ENCODE data around the gene BCL2L1.

The BCL2L1 gene

GRCh38 chr20:31693402-31693801 lies 29.3 kb downstream of the BCL2L1 start:
- Histone ChIP-seq H3K36me3 (ENCODE audit: control insufficient read depth in 4 of 4, insufficient read depth in 4 of 4, low read length in 3 of 4) (peaks cover 5 to 14% (median 5%) of the 10 kb centered on the region in 4 experiments), H3K27ac (ENCODE audit: insufficient read depth in 1 of 2, low read depth in 1 of 2, low read length in 2 of 2, poor library complexity in 1 of 2, severe bottlenecking in 2 of 2) (no peak overlapping the region), H3K4me3 (ENCODE audit: control insufficient read depth in 1 of 7, extremely low read depth in 1 of 7, insufficient read depth in 4 of 7, low read depth in 2 of 7, low read length in 6 of 7) (no peak overlapping the region), H3K9me3 (ENCODE audit: control extremely low read depth in 1 of 5, control insufficient read depth in 4 of 5, insufficient read depth in 2 of 5, low read depth in 1 of 5, low read length in 4 of 5) (no peaks in the 10 kb centered on the region), H3K4me1 (ENCODE audit: control extremely low read depth in 1 of 4, control insufficient read depth in 4 of 4, insufficient read depth in 4 of 4, low read length in 3 of 4) (peaks cover 0 to 43% (median 27%) of the 10 kb centered on the region in 4 experiments), H3K27me3 (replicated peaks in 2 of 5; ENCODE audit: control insufficient read depth in 4 of 5, insufficient read depth in 5 of 5, low read length in 4 of 5) (no peaks in the 10 kb centered on the region)
- DNase-seq: no peak
- ChIA-PET POLR2A (interaction anchor here (0.6 to 1.1 kb wide), 3 partner anchors 9 to 409 kb away, joined by 4 to 5 read pairs (median 4); no protein-coding TSS in a partner anchor), CTCF (interaction anchor here (0.8 to 11.2 kb wide), 9 partner anchors 11 to 61 kb away, joined by 3 to 67 read pairs (median 6); partner anchors contain the start of gene BCL2L1)
- 85% methylated on average over 4 of the region's 6 CpGs for WGBS (ENCODE audit: insufficient coverage)

GRCh38 chr20:31691646-31692275 lies 30.9 kb downstream of the BCL2L1 start:
- Histone ChIP-seq H3K36me3 (ENCODE audit: control insufficient read depth in 4 of 4, insufficient read depth in 4 of 4, low read length in 3 of 4) (peaks cover 2 to 16% (median 8%) of the 10 kb centered on the region in 4 experiments), H3K9me3 (ENCODE audit: control extremely low read depth in 1 of 5, control insufficient read depth in 4 of 5, insufficient read depth in 2 of 5, low read depth in 1 of 5, low read length in 4 of 5) (no peaks in the 10 kb centered on the region), H3K27ac (ENCODE audit: insufficient read depth in 1 of 2, low read depth in 1 of 2, low read length in 2 of 2, poor library complexity in 1 of 2, severe bottlenecking in 2 of 2) (peak overlapping the region in 1 of 2 experiments; percentile 36), H3K27me3 (replicated peaks in 2 of 5; ENCODE audit: control insufficient read depth in 4 of 5, insufficient read depth in 5 of 5, low read length in 4 of 5) (no peaks in the 10 kb centered on the region), H3K4me3 (ENCODE audit: control insufficient read depth in 1 of 7, extremely low read depth in 1 of 7, insufficient read depth in 4 of 7, low read depth in 2 of 7, low read length in 6 of 7) (no peak overlapping the region), H3K4me1 (ENCODE audit: control extremely low read depth in 1 of 4, control insufficient read depth in 4 of 4, insufficient read depth in 4 of 4, low read length in 3 of 4) (peaks cover 0 to 45% (median 29%) of the 10 kb centered on the region in 4 experiments)
- DNase-seq: peak in 2 of 3 donors; percentile 26 to 60
- ChIA-PET POLR2A (no interaction called here), CTCF (interaction anchor here (1.0 to 11.2 kb wide), 10 partner anchors 10 to 58 kb away, joined by 3 to 67 read pairs (median 3); partner anchors contain the start of gene BCL2L1)
- no CpG with 5 or more reads among the region's 1 CpG for WGBS (ENCODE audit: insufficient coverage)

- DNase-seq: no peak
- peaks cover 2 to 20% (median 7%) of the 10 kb centered on the region in 4 experiments for H3K36me3 ChIP-seq (ENCODE audit: control insufficient read depth in 4 of 4, insufficient read depth in 4 of 4, low read length in 3 of 4)
- CTCF ChIA-PET: interaction anchor here (1.0 to 11.2 kb wide), 2 partner anchors 33 to 43 kb away, joined by 3 to 67 read pairs; partner anchors contain the start of gene BCL2L1
- POLR2A ChIA-PET: no interaction called here
- H3K27ac ChIP-seq (ENCODE audit: insufficient read depth in 1 of 2, low read depth in 1 of 2, low read length in 2 of 2, poor library complexity in 1 of 2, severe bottlenecking in 2 of 2): no peak overlapping the region
- WGBS (ENCODE audit: insufficient coverage): 100% methylated on average over 2 of the region's 3 CpGs
- no peaks in the 10 kb centered on the region for H3K9me3 ChIP-seq (ENCODE audit: control extremely low read depth in 1 of 5, control insufficient read depth in 4 of 5, insufficient read depth in 2 of 5, low read depth in 1 of 5, low read length in 4 of 5)
- no peak overlapping the region for H3K4me3 ChIP-seq (ENCODE audit: control insufficient read depth in 1 of 7, extremely low read depth in 1 of 7, insufficient read depth in 4 of 7, low read depth in 2 of 7, low read length in 6 of 7)
- no peaks in the 10 kb centered on the region for H3K27me3 ChIP-seq (replicated peaks in 2 of 5; ENCODE audit: control insufficient read depth in 4 of 5, insufficient read depth in 5 of 5, low read length in 4 of 5)
- peaks cover 0 to 42% (median 29%) of the 10 kb centered on the region in 4 experiments for H3K4me1 ChIP-seq (ENCODE audit: control extremely low read depth in 1 of 4, control insufficient read depth in 4 of 4, insufficient read depth in 4 of 4, low read length in 3 of 4)
These were observed 32.5 kb downstream of the BCL2L1 start for GRCh38 chr20:31690124-31690666.

GRCh38 chr20:31689141-31689540 lies 33.5 kb downstream of the BCL2L1 start:
- no peak for DNase-seq
- POLR2A ChIA-PET: no interaction called here
- CTCF ChIA-PET: interaction anchor here (1.0 kb wide), 1 partner anchor 31 kb away, joined by 3 read pairs; no protein-coding TSS in a partner anchor
- 83% methylated on average over 1 of the region's 5 CpGs for WGBS (ENCODE audit: insufficient coverage)
- no peaks in the 10 kb centered on the region for H3K9me3 ChIP-seq (ENCODE audit: control extremely low read depth in 1 of 5, control insufficient read depth in 4 of 5, insufficient read depth in 2 of 5, low read depth in 1 of 5, low read length in 4 of 5)
- no peaks in the 10 kb centered on the region for H3K27me3 ChIP-seq (replicated peaks in 2 of 5; ENCODE audit: control insufficient read depth in 4 of 5, insufficient read depth in 5 of 5, low read length in 4 of 5)
- peaks cover 0 to 36% (median 19%) of the 10 kb centered on the region in 4 experiments for H3K4me1 ChIP-seq (ENCODE audit: control extremely low read depth in 1 of 4, control insufficient read depth in 4 of 4, insufficient read depth in 4 of 4, low read length in 3 of 4)
- peaks cover 2 to 24% (median 7%) of the 10 kb centered on the region in 4 experiments for H3K36me3 ChIP-seq (ENCODE audit: control insufficient read depth in 4 of 4, insufficient read depth in 4 of 4, low read length in 3 of 4)
- H3K27ac ChIP-seq (ENCODE audit: insufficient read depth in 1 of 2, low read depth in 1 of 2, low read length in 2 of 2, poor library complexity in 1 of 2, severe bottlenecking in 2 of 2): no peak overlapping the region
- no peak overlapping the region for H3K4me3 ChIP-seq (ENCODE audit: control insufficient read depth in 1 of 7, extremely low read depth in 1 of 7, insufficient read depth in 4 of 7, low read depth in 2 of 7, low read length in 6 of 7)

GRCh38 chr20:31687777-31688176 lies 34.9 kb downstream of the BCL2L1 start:
- H3K27me3 ChIP-seq (replicated peaks in 2 of 5; ENCODE audit: control insufficient read depth in 4 of 5, insufficient read depth in 5 of 5, low read length in 4 of 5): no peaks in the 10 kb centered on the region
- ChIA-PET CTCF (interaction anchor here (0.7 to 1.9 kb wide), 4 partner anchors 9 to 36 kb away, joined by 3 to 5 read pairs (median 4); no protein-coding TSS in a partner anchor), POLR2A (no interaction called here)
- no CpG with 5 or more reads among the region's 3 CpGs for WGBS (ENCODE audit: insufficient coverage)
- H3K36me3 ChIP-seq (ENCODE audit: control insufficient read depth in 4 of 4, insufficient read depth in 4 of 4, low read length in 3 of 4): peaks cover 2 to 30% (median 9%) of the 10 kb centered on the region in 4 experiments
- no peak overlapping the region for H3K27ac ChIP-seq (ENCODE audit: insufficient read depth in 1 of 2, low read depth in 1 of 2, low read length in 2 of 2, poor library complexity in 1 of 2, severe bottlenecking in 2 of 2)
- peaks cover 0 to 35% (median 17%) of the 10 kb centered on the region in 4 experiments for H3K4me1 ChIP-seq (ENCODE audit: control extremely low read depth in 1 of 4, control insufficient read depth in 4 of 4, insufficient read depth in 4 of 4, low read length in 3 of 4)
- DNase-seq: no peak
- no peaks in the 10 kb centered on the region for H3K9me3 ChIP-seq (ENCODE audit: control extremely low read depth in 1 of 5, control insufficient read depth in 4 of 5, insufficient read depth in 2 of 5, low read depth in 1 of 5, low read length in 4 of 5)
- no peak overlapping the region for H3K4me3 ChIP-seq (ENCODE audit: control insufficient read depth in 1 of 7, extremely low read depth in 1 of 7, insufficient read depth in 4 of 7, low read depth in 2 of 7, low read length in 6 of 7)

- Histone ChIP-seq H3K27ac (ENCODE audit: insufficient read depth in 1 of 2, low read depth in 1 of 2, low read length in 2 of 2, poor library complexity in 1 of 2, severe bottlenecking in 2 of 2) (no peak overlapping the region), H3K36me3 (ENCODE audit: control insufficient read depth in 4 of 4, insufficient read depth in 4 of 4, low read length in 3 of 4) (peaks cover 5 to 37% (median 9%) of the 10 kb centered on the region in 4 experiments), H3K27me3 (replicated peaks in 2 of 5; ENCODE audit: control insufficient read depth in 4 of 5, insufficient read depth in 5 of 5, low read length in 4 of 5) (no peaks in the 10 kb centered on the region), H3K4me3 (ENCODE audit: control insufficient read depth in 1 of 7, extremely low read depth in 1 of 7, insufficient read depth in 4 of 7, low read depth in 2 of 7, low read length in 6 of 7) (no peak overlapping the region), H3K4me1 (ENCODE audit: control extremely low read depth in 1 of 4, control insufficient read depth in 4 of 4, insufficient read depth in 4 of 4, low read length in 3 of 4) (peaks cover 0 to 22% (median 15%) of the 10 kb centered on the region in 4 experiments), H3K9me3 (ENCODE audit: control extremely low read depth in 1 of 5, control insufficient read depth in 4 of 5, insufficient read depth in 2 of 5, low read depth in 1 of 5, low read length in 4 of 5) (no peaks in the 10 kb centered on the region)
- CTCF ChIA-PET: interaction anchor here (1.0 to 5.5 kb wide), 6 partner anchors 11 to 37 kb away, joined by 3 to 41 read pairs (median 10); partner anchors contain the start of gene BCL2L1
- 80% methylated on average over 1 of the region's 2 CpGs for WGBS (ENCODE audit: insufficient coverage)
- POLR2A ChIA-PET: no interaction called here
- DNase-seq: no peak
These were observed 36.6 kb downstream of the BCL2L1 start for GRCh38 chr20:31685853-31686643.
